ENCODE measurements around the gene ATXN10.

DNA sequence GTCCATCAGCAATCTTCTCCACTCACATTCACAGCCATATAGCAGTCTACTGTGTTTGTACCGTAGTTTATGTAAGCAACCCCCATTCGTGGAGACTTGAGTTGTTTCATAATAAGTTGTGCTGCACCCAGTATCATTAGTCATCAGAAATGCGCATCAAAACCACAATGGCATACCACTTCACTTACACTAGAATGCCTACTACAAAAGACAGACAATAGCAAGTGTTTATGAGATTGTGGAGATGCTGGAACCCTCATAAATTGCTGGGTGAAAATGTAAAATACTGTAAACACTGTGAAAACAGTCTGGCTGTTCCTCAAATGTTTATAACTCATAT lies 133.3 kb downstream of the ATXN10 start:
- no peak for TF ChIP-seq POLR2A (IDR thresholded peaks at IDR 0.05)
- TF ChIP-seq, protein P1, sequence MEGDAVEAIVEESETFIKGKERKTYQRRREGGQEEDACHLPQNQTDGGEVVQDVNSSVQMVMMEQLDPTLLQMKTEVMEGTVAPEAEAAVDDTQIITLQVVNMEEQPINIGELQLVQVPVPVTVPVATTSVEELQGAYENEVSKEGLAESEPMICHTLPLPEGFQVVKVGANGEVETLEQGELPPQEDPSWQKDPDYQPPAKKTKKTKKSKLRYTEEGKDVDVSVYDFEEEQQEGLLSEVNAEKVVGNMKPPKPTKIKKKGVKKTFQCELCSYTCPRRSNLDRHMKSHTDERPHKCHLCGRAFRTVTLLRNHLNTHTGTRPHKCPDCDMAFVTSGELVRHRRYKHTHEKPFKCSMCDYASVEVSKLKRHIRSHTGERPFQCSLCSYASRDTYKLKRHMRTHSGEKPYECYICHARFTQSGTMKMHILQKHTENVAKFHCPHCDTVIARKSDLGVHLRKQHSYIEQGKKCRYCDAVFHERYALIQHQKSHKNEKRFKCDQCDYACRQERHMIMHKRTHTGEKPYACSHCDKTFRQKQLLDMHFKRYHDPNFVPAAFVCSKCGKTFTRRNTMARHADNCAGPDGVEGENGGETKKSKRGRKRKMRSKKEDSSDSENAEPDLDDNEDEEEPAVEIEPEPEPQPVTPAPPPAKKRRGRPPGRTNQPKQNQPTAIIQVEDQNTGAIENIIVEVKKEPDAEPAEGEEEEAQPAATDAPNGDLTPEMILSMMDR (IDR thresholded peaks at IDR 0.05) = no peak
- no peak for TF ChIP-seq POLR2AphosphoS5 (IDR thresholded peaks at IDR 0.05)
- no peak for TF ChIP-seq EP300 (IDR thresholded peaks at IDR 0.05)
